ENCODE data around the gene BEST2. TPM values are rescaled to one million over a fixed set of nuclear protein-coding genes. Genes with fewer than 3 reads are reported as not detected.

Gene BEST2
- total RNA-seq, 1 donor from 2014 or later, result not detected

DNA sequence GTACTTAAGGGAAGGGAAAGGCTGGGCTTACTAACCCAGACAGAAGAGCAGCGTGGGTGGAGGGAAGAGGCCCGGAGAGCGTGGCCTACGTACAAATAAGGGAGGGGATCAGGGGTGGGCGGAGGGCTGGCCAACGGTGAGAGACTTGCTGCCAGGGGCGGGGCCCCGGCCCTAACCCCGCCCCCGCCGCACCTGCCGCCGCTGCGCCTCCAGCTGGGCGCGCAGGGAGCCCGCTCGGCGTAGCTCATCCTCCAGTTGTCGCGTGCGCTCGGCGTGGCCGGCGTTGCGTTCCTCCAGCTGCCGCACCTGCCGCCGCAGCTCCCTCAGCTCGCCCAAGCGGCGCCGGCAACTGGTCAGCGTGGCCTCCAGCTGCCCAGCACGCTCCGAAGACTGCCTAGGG is 18.1 kb downstream of the BEST2 start:
- DNase-seq (ENCODE audit: low read depth), result no peak
- FAIRE-seq, result no peak
- Histone ChIP-seq H3K36me3 (ENCODE audit: control insufficient read depth, insufficient read depth, low read length) (peaks cover 27% of the 10 kb centered on the region), H3K4me3 (ENCODE audit: low read depth, low read length) (no peak overlapping the region), H3K27me3 (ENCODE audit: control insufficient read depth, insufficient read depth, low read length) (no peaks in the 10 kb centered on the region)
- no peak for TF ChIP-seq CTCF (IDR thresholded peaks at IDR 0.05; ENCODE audit: insufficient read depth, low read length, severe bottlenecking)

- no peak overlapping the region for H3K4me3 ChIP-seq (ENCODE audit: low read depth, low read length)
- DNase-seq (ENCODE audit: low read depth) (no peak), FAIRE-seq (no peak)
- H3K27me3 ChIP-seq (ENCODE audit: control insufficient read depth, insufficient read depth, low read length), result no peaks in the 10 kb centered on the region
- peaks cover 20% of the 10 kb centered on the region for H3K36me3 ChIP-seq (ENCODE audit: control insufficient read depth, insufficient read depth, low read length)
- TF ChIP-seq CTCF (IDR thresholded peaks at IDR 0.05; ENCODE audit: insufficient read depth, low read length, severe bottlenecking), result no peak
Observed at GRCh38 chr19:12770922-12771321, 19.3 kb downstream of the BEST2 start.

GRCh38 chr19:12772323-12772722 is 20.7 kb downstream of the BEST2 start:
- H3K27me3 ChIP-seq (ENCODE audit: control insufficient read depth, insufficient read depth, low read length), result no peaks in the 10 kb centered on the region
- no peak for TF ChIP-seq CTCF (IDR thresholded peaks at IDR 0.05; ENCODE audit: insufficient read depth, low read length, severe bottlenecking)
- DNase-seq (ENCODE audit: low read depth), result no peak
- peaks cover 19% of the 10 kb centered on the region for H3K36me3 ChIP-seq (ENCODE audit: control insufficient read depth, insufficient read depth, low read length)
- H3K4me3 ChIP-seq (ENCODE audit: low read depth, low read length), result no peak overlapping the region
- FAIRE-seq, result no peak

- peak; percentile 38 for TF ChIP-seq CTCF (IDR thresholded peaks at IDR 0.05; ENCODE audit: insufficient read depth, low read length, severe bottlenecking)
- Histone ChIP-seq H3K27me3 (ENCODE audit: control insufficient read depth, insufficient read depth, low read length) (no peaks in the 10 kb centered on the region), H3K36me3 (ENCODE audit: control insufficient read depth, insufficient read depth, low read length) (peaks cover 14% of the 10 kb centered on the region), H3K4me3 (ENCODE audit: low read depth, low read length) (no peak overlapping the region)
- DNase-seq (ENCODE audit: low read depth), result no peak
- no peak for FAIRE-seq
Observed at GRCh38 chr19:12773571-12773970, 22.0 kb downstream of the BEST2 start.

DNA sequence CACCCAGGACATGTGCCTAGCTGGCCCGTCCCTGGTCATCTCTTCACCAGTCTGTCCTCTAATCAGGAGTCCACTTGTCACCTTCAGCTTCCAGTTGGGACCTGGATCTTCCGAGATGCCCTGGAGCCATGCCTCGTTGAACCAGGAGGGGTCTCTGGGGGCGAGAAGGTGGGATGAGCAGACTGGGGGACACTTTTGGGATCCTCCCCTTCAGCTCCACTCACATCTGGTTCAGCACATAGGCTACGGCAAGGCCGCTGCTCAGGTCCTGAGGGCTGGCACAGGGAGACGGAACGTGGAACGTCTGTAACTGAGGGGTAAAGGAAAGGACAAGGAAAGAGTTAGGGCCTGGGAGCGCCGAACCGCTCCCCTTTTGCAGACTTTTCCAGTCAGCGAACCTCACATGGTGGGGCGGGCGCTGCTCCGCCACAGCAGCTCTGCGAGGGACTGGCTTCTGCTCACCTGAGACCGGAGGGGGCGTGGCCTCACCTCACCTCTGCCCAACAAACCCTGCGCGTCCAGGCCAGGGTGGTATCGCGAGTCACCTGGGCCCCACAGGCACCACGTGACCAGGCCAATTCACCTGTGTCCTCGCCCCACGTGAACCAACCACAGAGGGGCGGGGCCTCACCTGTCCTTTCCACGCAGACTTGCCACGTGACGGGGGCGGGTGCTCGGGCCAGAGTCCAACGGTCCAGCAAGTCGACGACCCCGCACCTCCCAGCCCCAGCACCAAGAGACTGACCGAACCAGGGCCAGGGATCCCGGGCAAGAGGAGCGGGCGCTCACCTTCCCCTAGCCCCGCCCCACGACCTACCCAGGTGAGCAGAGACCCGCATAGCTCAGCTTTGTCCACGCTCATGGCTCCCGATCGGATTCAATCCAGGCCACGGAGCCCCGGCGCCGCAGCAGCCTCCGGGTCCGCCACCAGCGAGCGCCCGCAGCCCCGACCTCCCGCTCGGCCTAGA is 23.3 kb downstream of the BEST2 start, which contains the start of gene HOOK2:
HOOK2 (minus strand) TSS at position 965 of the 968 bp plus-strand sequence; CDS start at position 862, 103 bp downstream.
- Histone ChIP-seq H3K27me3 (ENCODE audit: control insufficient read depth, insufficient read depth, low read length) (no peaks in the 10 kb centered on the region), H3K36me3 (ENCODE audit: control insufficient read depth, insufficient read depth, low read length) (peaks cover 11% of the 10 kb centered on the region), H3K4me3 (ENCODE audit: low read depth, low read length) (peak within 1 kb of the TSS; percentile 96)
- peak; percentile 86 for DNase-seq (ENCODE audit: low read depth)
- TF ChIP-seq CTCF (IDR thresholded peaks at IDR 0.05; ENCODE audit: insufficient read depth, low read length, severe bottlenecking), result no peak
- peak; percentile 58 for FAIRE-seq
